HG02571 (cell line): ENCODE results near the gene IL2.

Experiments used
- ATAC-seq: cut with Tn5 transposase; IDR thresholded peaks from one replicate; pipeline ENCODE4 v1.9.1; 2021; ENCODE audit warnings: mild to moderate bottlenecking, moderate library complexity; ENCODE audit not compliant: unreplicated experiment

The IL2 gene

GRCh38 chr4:122456231-122457116, at the start of gene IL2:
TSS of gene IL2 (minus strand) at chr4:122456725. CDS start at chr4:122456440, 285 bp downstream.
- no peak for ATAC-seq

- no peak for ATAC-seq
Measured at GRCh38 chr4:122503214-122503613, 46.7 kb upstream of the IL2 start.

- no peak for ATAC-seq
Measured at GRCh38 chr4:122500852-122501501, 44.5 kb upstream of the IL2 start.

- ATAC-seq: no peak
Measured at GRCh38 chr4:122489061-122489460, 32.5 kb upstream of the IL2 start.

- ATAC-seq: no peak
Measured at GRCh38 chr4:122483481-122483880, 27.0 kb upstream of the IL2 start.

GRCh38 chr4:122481766-122482405, 25.4 kb upstream of the IL2 start:
- no peak for ATAC-seq

GRCh38 chr4:122480655-122481487, 24.3 kb upstream of the IL2 start:
- no peak for ATAC-seq

- no peak for ATAC-seq
Measured at GRCh38 chr4:122479935-122480416, 23.5 kb upstream of the IL2 start.

GRCh38 chr4:122476745-122477144, 20.2 kb upstream of the IL2 start:
- ATAC-seq: no peak

GRCh38 chr4:122476126-122476525, 19.6 kb upstream of the IL2 start:
- no peak for ATAC-seq

- no peak for ATAC-seq
Measured at GRCh38 chr4:122475233-122475632, 18.7 kb upstream of the IL2 start.

GRCh38 chr4:122469457-122469856, 12.9 kb upstream of the IL2 start:
- no peak for ATAC-seq

GRCh38 chr4:122458625-122459024, 2.1 kb upstream of the IL2 start:
- ATAC-seq: peak; percentile 65

GRCh38 chr4:122453384-122453995, 3.0 kb downstream of the IL2 start:
- ATAC-seq: no peak

- no peak for ATAC-seq
Measured at GRCh38 chr4:122450847-122451246, 5.7 kb downstream of the IL2 start.

GRCh38 chr4:122434285-122434684, 22.2 kb downstream of the IL2 start:
- ATAC-seq: no peak

- no peak for ATAC-seq
Measured at GRCh38 chr4:122431351-122431750, 25.2 kb downstream of the IL2 start.

GRCh38 chr4:122423246-122423645, 33.3 kb downstream of the IL2 start:
- ATAC-seq: no peak

GRCh38 chr4:122412547-122412946, 44.0 kb downstream of the IL2 start:
- peak; percentile 70 for ATAC-seq

- no peak for ATAC-seq
Measured at GRCh38 chr4:122403861-122404260, 52.7 kb downstream of the IL2 start.
